B cell (primary cell): ENCODE measurements around the gene AMBRA1.

Source experiments
- CTCF ChIP-seq: fragments of 200-600 bp; IDR thresholded peaks from one replicate; pipeline ENCODE4 v1.8.0; 2022; ENCODE audit warnings: antibody characterized with exemption, mild to moderate bottlenecking
- EZH2 ChIP-seq: IDR thresholded peaks from 2 replicates; pipeline ENCODE4 v1.6.1; 2012; ENCODE audit warnings: borderline replicate concordance, low read depth, mild to moderate bottlenecking, moderate library complexity, low read length; ENCODE audit not compliant: insufficient read depth, poor library complexity, severe bottlenecking

DNA sequence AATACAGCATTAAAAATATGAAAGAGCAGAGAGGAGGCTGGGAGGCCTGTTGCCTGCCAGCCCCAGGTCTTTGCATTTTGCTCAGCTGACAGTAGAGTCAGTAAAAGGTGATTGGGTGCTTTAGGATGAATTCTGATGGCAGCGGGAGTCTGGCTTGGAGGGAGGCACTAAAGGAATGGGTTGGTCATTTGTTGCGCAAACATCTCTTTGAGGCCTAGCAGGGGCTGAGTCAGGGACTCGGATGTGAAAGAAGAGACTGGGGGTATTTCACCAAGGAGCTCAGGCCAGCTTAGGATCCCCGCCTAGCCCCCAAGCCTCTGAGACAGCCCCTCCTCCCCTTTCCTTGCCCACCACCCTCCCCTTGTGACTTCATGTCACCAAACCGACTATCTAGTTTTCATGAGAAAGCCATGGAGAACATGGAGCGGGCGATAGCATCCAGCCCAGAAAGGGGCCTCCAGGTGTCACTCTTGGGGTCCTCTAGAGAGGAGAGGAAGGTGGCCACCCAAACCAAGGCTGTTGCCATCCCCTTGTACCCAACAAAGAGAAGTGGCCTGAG is 236.8 kb downstream of the AMBRA1 start:
- TF ChIP-seq CTCF: no peak
- TF ChIP-seq EZH2: no peak
